Tibial nerve (tissue), 4 donors: ENCODE measurements around the gene SNX2. TPM values are rescaled to one million over a fixed set of nuclear protein-coding genes. Genes with fewer than 3 reads are reported as not detected.

Source experiments
- DNase-seq, 2 donors: peaks; one replicate each; pipeline ENCODE4 v3.0.0-alpha.2; 2019; ENCODE audit warnings: low spot score in 2 of 2
- H3K27ac ChIP-seq, 4 donors: fragments of 200-600 bp; sonication (generic) in 3 of 4; one replicate each; pipeline ENCODE4 v1.5.1; 2017 to 2019; ENCODE audit warnings: mild to moderate bottlenecking in 1 of 4
- H3K27me3 ChIP-seq, 2 donors: fragments of 200-600 bp; sonication (generic) in 1 of 2; one replicate each; pipeline versions ENCODE4 v1.5.1 to v1.6.0; 2017 to 2019
- H3K36me3 ChIP-seq, 3 donors: fragments of 200-600 bp; sonication (generic); one replicate each; pipeline ENCODE4 v1.5.1; 2018 to 2019
- H3K4me1 ChIP-seq, 4 donors: fragments of 200-600 bp; sonication (generic) in 3 of 4; one replicate each; pipeline ENCODE4 v1.5.1; 2017 to 2019
- H3K4me3 ChIP-seq, 4 donors: fragments of 200-600 bp; sonication (generic) in 3 of 4; one replicate each; pipeline ENCODE4 v1.5.1; 2017 to 2019; ENCODE audit warnings: mild to moderate bottlenecking in 1 of 4, moderate library complexity in 1 of 4
- H3K9me3 ChIP-seq, 4 donors: fragments of 200-600 bp; sonication (generic) in 3 of 4; one replicate each; pipeline ENCODE4 v1.5.1; 2017 to 2019
- CTCF ChIP-seq, 5 experiments: fragments of 200-600 bp in 3 of 5; fragments of 450-650 bp in 2 of 5; sonication (generic) in 3 of 5; IDR thresholded peaks; one replicate each; pipeline ENCODE4 v1.5.1; 2016 to 2019; ENCODE audit warnings: antibody characterized with exemption in 5 of 5, mild to moderate bottlenecking in 3 of 5, moderate library complexity in 2 of 5
- EP300 ChIP-seq, 2 donors: sonication (generic); formaldehyde crosslinking; IDR thresholded peaks; one replicate each; pipeline ENCODE4 v1.6.1; 2017; ENCODE audit warnings: antibody characterized with exemption in 2 of 2, mild to moderate bottlenecking in 1 of 2
- POLR2A ChIP-seq, 2 donors: fragments of 450-650 bp; IDR thresholded peaks; one replicate each; pipeline ENCODE4 v1.6.1; 2017; ENCODE audit warnings: antibody characterized with exemption in 2 of 2, mild to moderate bottlenecking in 2 of 2, moderate library complexity in 2 of 2
- WGBS, 2 donors: methylation state at CpG; one replicate each; pipeline ENCODE4 v1.1.5; 2018; 5-methylcytosine and 5-hydroxymethylcytosine counted together
- total RNA-seq, 4 donors: library from RNA; depleted of rRNA; stranded (reverse); fragments of >200 nt; gene quantifications; one replicate each; pipeline ENCODE4 v1.1.0, GENCODE V29; 2016

SNX2 gene
- total RNA-seq, 4 donors from 2014 or later: 64.5 to 88.2 (median 70.2) TPM

GRCh38 chr5:122778157-122778556, 3.3 kb downstream of the SNX2 start:
- Histone ChIP-seq H3K27me3 (no peaks in the 10 kb centered on the region), H3K27ac (no peak overlapping the region), H3K36me3 (peaks cover 0 to 19% (median 0%) of the 10 kb centered on the region in 3 donors), H3K4me3 (no peak overlapping the region), H3K9me3 (peaks cover 0 to 5% (median 0%) of the 10 kb centered on the region in 4 donors), H3K4me1 (peaks cover 0 to 29% (median 18%) of the 10 kb centered on the region in 4 donors)
- 97 to 98% methylated on average over 4 of the region's 4 CpGs for WGBS, 2 donors
- no peak for DNase-seq
- TF ChIP-seq EP300 (IDR thresholded peaks at IDR 0.05) (no peak), POLR2A (IDR thresholded peaks at IDR 0.05) (no peak), CTCF (IDR thresholded peaks at IDR 0.05) (no peak)

DNA sequence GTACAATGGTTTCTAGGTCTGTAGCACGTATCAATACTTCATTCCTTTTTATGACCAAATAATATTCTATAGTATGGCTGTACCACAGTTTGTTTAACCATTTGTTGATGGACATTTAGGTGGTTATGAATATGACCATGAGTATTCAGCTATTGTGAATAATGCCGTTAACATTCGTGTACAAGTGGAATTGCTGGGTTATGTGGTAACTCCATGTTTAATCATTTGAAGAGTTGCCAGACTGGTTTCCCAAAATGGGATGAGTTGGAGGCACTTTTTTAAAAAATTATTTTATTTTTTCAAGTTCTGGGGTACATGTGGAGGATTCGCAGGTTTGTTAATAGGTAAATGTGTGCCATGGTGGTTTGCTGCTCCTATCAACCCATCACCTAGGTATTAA, 4.6 kb downstream of the SNX2 start:
- WGBS, 2 donors: 82 to 84% methylated on average over 4 of the region's 4 CpGs
- Histone ChIP-seq H3K27me3 (no peaks in the 10 kb centered on the region), H3K4me1 (peaks cover 0 to 29% (median 18%) of the 10 kb centered on the region in 4 donors), H3K27ac (no peak overlapping the region), H3K36me3 (peaks cover 0 to 19% (median 0%) of the 10 kb centered on the region in 3 donors), H3K4me3 (no peak overlapping the region), H3K9me3 (peaks cover 0 to 5% (median 0%) of the 10 kb centered on the region in 4 donors)
- TF ChIP-seq EP300 (IDR thresholded peaks at IDR 0.05) (no peak), POLR2A (IDR thresholded peaks at IDR 0.05) (no peak), CTCF (IDR thresholded peaks at IDR 0.05) (no peak)
- no peak for DNase-seq

DNA sequence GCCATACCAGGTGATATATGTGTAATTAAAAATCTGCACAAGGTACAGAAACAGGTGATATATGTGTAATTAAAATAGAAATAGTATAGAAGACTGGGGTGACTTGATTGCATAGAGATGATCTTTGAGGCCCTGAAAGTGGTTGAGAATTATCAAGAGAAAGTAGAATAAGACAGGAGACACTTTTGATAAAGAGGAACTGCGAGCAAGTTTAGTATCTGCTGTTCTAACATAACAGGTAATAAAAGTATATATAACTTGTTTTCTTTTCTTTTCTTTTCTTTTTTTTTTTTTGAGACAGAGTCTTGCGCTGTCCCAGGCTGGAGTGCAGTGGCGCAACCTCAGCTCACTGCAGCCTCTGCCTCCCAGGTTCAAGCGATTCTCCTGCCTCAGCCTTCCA, 5.4 kb downstream of the SNX2 start:
- 96 to 98% methylated on average over 4 of the region's 4 CpGs for WGBS, 2 donors
- H3K4me1 ChIP-seq: peaks cover 0 to 29% (median 18%) of the 10 kb centered on the region in 4 donors
- no peak for TF ChIP-seq CTCF (IDR thresholded peaks at IDR 0.05)
- no peak for TF ChIP-seq POLR2A (IDR thresholded peaks at IDR 0.05)
- no peak for TF ChIP-seq EP300 (IDR thresholded peaks at IDR 0.05)
- H3K4me3 ChIP-seq: no peak overlapping the region
- peaks cover 0 to 21% (median 0%) of the 10 kb centered on the region in 3 donors for H3K36me3 ChIP-seq
- no peaks in the 10 kb centered on the region for H3K27me3 ChIP-seq
- no peak overlapping the region for H3K27ac ChIP-seq
- H3K9me3 ChIP-seq: peaks cover 0 to 12% (median 2%) of the 10 kb centered on the region in 4 donors
- DNase-seq: no peak

GRCh38 chr5:122781465-122781864, 6.6 kb downstream of the SNX2 start:
- Histone ChIP-seq H3K9me3 (peaks cover 0 to 20% (median 5%) of the 10 kb centered on the region in 4 donors), H3K27ac (no peak overlapping the region), H3K36me3 (peaks cover 0 to 28% (median 0%) of the 10 kb centered on the region in 3 donors), H3K4me3 (no peak overlapping the region), H3K4me1 (peaks cover 0 to 22% (median 11%) of the 10 kb centered on the region in 4 donors), H3K27me3 (no peaks in the 10 kb centered on the region)
- TF ChIP-seq EP300 (IDR thresholded peaks at IDR 0.05) (no peak), CTCF (IDR thresholded peaks at IDR 0.05) (no peak), POLR2A (IDR thresholded peaks at IDR 0.05) (no peak)
- 89 to 98% methylated on average over 1 of the region's 1 CpG for WGBS, 2 donors
- DNase-seq: no peak

DNA sequence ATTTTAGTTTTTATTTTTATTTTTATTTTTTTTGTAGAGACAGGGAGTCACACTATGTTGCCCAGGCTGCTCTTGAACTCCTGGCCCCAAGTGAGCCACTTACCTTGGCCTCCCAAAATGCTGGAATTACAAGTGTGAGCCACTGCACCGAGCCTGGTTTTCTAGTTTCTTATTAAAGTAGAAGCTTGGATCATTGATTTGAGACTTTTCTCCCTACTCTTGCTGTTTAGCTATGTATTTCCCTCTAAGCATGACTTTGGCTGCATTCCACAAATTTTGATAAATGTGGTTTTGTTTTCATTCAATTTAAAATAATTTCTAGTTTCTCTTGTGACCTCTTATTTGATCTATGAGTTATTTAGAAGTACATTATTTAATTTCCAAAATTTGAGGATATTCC, 10.4 kb downstream of the SNX2 start:
- H3K27me3 ChIP-seq: no peaks in the 10 kb centered on the region
- no peaks in the 10 kb centered on the region for H3K4me1 ChIP-seq
- WGBS, 2 donors: 95 to 96% methylated on average over 1 of the region's 1 CpG
- H3K27ac ChIP-seq: no peak overlapping the region
- no peak for DNase-seq
- H3K36me3 ChIP-seq: peaks cover 0 to 38% (median 0%) of the 10 kb centered on the region in 3 donors
- no peak for TF ChIP-seq POLR2A (IDR thresholded peaks at IDR 0.05)
- no peak for TF ChIP-seq EP300 (IDR thresholded peaks at IDR 0.05)
- TF ChIP-seq CTCF (IDR thresholded peaks at IDR 0.05): no peak
- peaks cover 0 to 20% (median 5%) of the 10 kb centered on the region in 4 donors for H3K9me3 ChIP-seq
- H3K4me3 ChIP-seq: no peak overlapping the region
